Ovary (tissue), 10 donors: ENCODE measurements around the gene TBC1D12. TPM values are rescaled to one million over a fixed set of nuclear protein-coding genes. Genes with fewer than 3 reads are reported as not detected.
A peak's percentile ranks its signal among the peaks of the same experiment; 100 is the strongest.

Experiments used
- DNase-seq, 5 donors: peaks; one replicate each; pipeline ENCODE4 v3.0.0-alpha.2; 2019 to 2020
- H3K27ac ChIP-seq, 2 donors: fragments of 200-600 bp; one replicate each; pipeline versions ENCODE4 v1.5.1 to v1.8.0; 2019 to 2022
- H3K27me3 ChIP-seq: fragments of 200-600 bp; one replicate; pipeline ENCODE4 v1.8.0; 2022
- H3K36me3 ChIP-seq: fragments of 200-600 bp; sonication (generic); one replicate; pipeline ENCODE4 v1.5.1; 2019
- H3K4me1 ChIP-seq: one replicate; pipeline ENCODE4 v1.8.1; 2013; ENCODE audit warnings: mild to moderate bottlenecking, moderate library complexity; ENCODE audit not compliant: insufficient read depth
- H3K4me3 ChIP-seq: fragments of 200-600 bp; sonication (generic); one replicate; pipeline ENCODE4 v1.5.1; 2017
- H3K9me3 ChIP-seq, 2 donors: fragments of 200-600 bp in 1 of 2; sonication (generic) in 1 of 2; one replicate each; pipeline versions ENCODE4 v1.5.1 to v1.8.1; 2013 to 2019; ENCODE audit warnings: mild to moderate bottlenecking in 1 of 2, moderate library complexity in 1 of 2
- EP300 ChIP-seq: sonication (generic); formaldehyde crosslinking; IDR thresholded peaks from one replicate; pipeline ENCODE4 v1.6.1; 2017; ENCODE audit warnings: antibody characterized with exemption
- POLR2A ChIP-seq: fragments of 450-650 bp; IDR thresholded peaks from one replicate; pipeline ENCODE4 v1.6.1; 2017; ENCODE audit warnings: antibody characterized with exemption, mild to moderate bottlenecking, moderate library complexity
- WGBS, 3 donors: extraction: QIAGEN DNeasy Blood & Tissue Kit in 1 of 3; methylation state at CpG; one replicate each; pipeline versions ENCODE4 v1.1.5 to v1.1.7; 2013 to 2017; 5-methylcytosine and 5-hydroxymethylcytosine counted together
- intact Hi-C, 4 donors: fragments of 100-400 bp; cut with DNase I; formaldehyde crosslinking; loops; one replicate each; pipeline versions ENCODE4 v1.11.0 to v1.15.1; 2022 to 2023
- long read RNA-seq, 3 donors: library from polyadenylated mRNA in 2 of 3; unstranded in 2 of 3; transcript quantifications; one replicate each; pipeline ENCODE4 v2.0.0 and lab custom pipeline, GENCODE V29; 2021 to 2026
- polyA plus RNA-seq, 2 donors: library from polyadenylated mRNA; stranded (reverse); fragments of 200-250 nt in 1 of 2; fragments of 350-450 nt in 1 of 2; fragmentation: Illumina TruSeq in 1 of 2; extraction: RNeasy Lipid Tissue Mini Kit (QIAGEN cat#74804) in 1 of 2; gene quantifications; one replicate each; pipeline ENCODE4 v1.2.3, GENCODE V29; 2013 to 2014
- total RNA-seq, 7 donors: library from RNA; depleted of rRNA in 2 of 7; stranded (reverse); fragments of >200 nt in 2 of 7; fragmentation: NEBNext Ultra II Directional in 3 of 7; extraction: Animal tissue kit (Norgen Biotek cat#: 25700) in 3 of 7; gene quantifications; one replicate each; pipeline versions ENCODE4 v1.1.0 to v1.2.4, GENCODE V29; 2016 to 2023
- TF ChIP-seq, protein P1 (sequence below), 3 donors: fragments of 450-650 bp in 2 of 3; fragments of 200-600 bp in 1 of 3; IDR thresholded peaks; one replicate each; pipeline versions ENCODE4 v1.5.1 to v1.8.0; 2016 to 2022; ENCODE audit warnings: antibody characterized with exemption in 3 of 3, mild to moderate bottlenecking in 1 of 3
- donor health status: DM: no; HTN: no; CAD: no; lungs with moderate emphysema.
- donor health status: DM: no; HTN: no; CAD: no.
- donor health status: Bipolar disorder and iron deficiency.
- donor health status: DM: yes; HTN: yes; CAD: no.
- donor health status: DM: no; HTN: no; CAD: no.
- donor health status: DM: yes; HTN: yes; CAD: no.

TBC1D12 gene
- total RNA-seq (10 to 100 TPM in 5 of 7 donors, 1 to 10 TPM in 2; 8.7 to 20.4 (median 10.9) TPM), polyA plus RNA-seq (1 to 10 TPM; 5.6 to 7.7 TPM)
- long read RNA-seq, donor 1, partial matches to known transcripts, result 0 of 1 reads
- long read RNA-seq, donor 1, other reads (novel, unspliced or antisense), result 1 of 1 reads
- long read RNA-seq, donor 2, full-length matches to known transcripts, result 1 of 1 reads
- long read RNA-seq, donor 2, partial matches to known transcripts, result 0 of 1 reads
- long read RNA-seq, donor 2, other reads (novel, unspliced or antisense), result 0 of 1 reads
- long read RNA-seq, donor 3, full-length matches to known transcripts, result 14 of 22 reads
- long read RNA-seq, donor 3, partial matches to known transcripts, result 2 of 22 reads
- long read RNA-seq, donor 3, other reads (novel, unspliced or antisense), result 6 of 22 reads

DNA sequence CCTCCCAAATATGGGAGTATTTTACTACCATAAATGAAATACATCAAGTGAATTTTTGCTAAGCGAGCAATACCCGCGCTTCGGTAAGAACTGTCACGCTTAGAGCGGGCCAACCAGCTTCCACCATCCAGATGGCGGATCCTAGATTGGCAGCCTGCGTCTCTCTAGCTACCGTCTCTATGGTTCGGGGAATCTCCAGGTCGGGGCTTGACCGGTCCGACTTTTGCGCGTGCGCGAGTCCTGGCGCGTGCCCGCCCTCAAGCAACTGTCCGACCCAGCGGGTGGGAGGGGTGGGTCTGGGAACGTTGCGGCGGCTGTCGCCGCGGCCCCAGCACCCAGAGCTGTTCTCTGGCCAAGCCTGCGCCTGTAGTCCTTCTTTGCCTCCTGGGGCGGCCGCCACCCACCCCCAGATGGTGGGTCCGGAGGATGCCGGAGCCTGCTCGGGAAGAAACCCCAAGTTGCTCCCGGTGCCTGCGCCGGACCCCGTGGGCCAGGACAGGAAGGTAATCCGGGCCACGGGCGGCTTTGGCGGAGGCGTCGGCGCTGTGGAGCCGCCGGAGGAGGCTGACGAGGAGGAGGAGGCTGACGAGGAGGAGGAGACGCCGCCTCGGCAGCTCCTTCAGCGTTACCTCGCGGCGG, at the start of gene TBC1D12:
Gene TBC1D12, plus strand, starts transcription at position 338 of the 639 bp plus-strand sequence. Its CDS starts 73 bp downstream, at position 411.
- intact Hi-C loops, result no loop called here
- H3K4me1 ChIP-seq, result peaks cover 4% of the 10 kb centered on the region
- peak; percentile 91 to 95 (median 92) for DNase-seq
- WGBS, 3 donors, result 0 to 1% (median 1%) methylated on average over 34 to 56 of the region's 56 CpGs
- H3K9me3 ChIP-seq, result no peaks in the 10 kb centered on the region
- peak within 1 kb of the TSS; percentile 71 for H3K4me3 ChIP-seq
- peak within 1 kb of the TSS; percentile 42 to 90 for H3K27ac ChIP-seq
- no peaks in the 10 kb centered on the region for H3K27me3 ChIP-seq
- no peaks in the 10 kb centered on the region for H3K36me3 ChIP-seq
- TF ChIP-seq, protein P1, sequence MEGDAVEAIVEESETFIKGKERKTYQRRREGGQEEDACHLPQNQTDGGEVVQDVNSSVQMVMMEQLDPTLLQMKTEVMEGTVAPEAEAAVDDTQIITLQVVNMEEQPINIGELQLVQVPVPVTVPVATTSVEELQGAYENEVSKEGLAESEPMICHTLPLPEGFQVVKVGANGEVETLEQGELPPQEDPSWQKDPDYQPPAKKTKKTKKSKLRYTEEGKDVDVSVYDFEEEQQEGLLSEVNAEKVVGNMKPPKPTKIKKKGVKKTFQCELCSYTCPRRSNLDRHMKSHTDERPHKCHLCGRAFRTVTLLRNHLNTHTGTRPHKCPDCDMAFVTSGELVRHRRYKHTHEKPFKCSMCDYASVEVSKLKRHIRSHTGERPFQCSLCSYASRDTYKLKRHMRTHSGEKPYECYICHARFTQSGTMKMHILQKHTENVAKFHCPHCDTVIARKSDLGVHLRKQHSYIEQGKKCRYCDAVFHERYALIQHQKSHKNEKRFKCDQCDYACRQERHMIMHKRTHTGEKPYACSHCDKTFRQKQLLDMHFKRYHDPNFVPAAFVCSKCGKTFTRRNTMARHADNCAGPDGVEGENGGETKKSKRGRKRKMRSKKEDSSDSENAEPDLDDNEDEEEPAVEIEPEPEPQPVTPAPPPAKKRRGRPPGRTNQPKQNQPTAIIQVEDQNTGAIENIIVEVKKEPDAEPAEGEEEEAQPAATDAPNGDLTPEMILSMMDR (IDR thresholded peaks at IDR 0.05), result no peak
- TF ChIP-seq POLR2A, result peak; percentile 22

DNA sequence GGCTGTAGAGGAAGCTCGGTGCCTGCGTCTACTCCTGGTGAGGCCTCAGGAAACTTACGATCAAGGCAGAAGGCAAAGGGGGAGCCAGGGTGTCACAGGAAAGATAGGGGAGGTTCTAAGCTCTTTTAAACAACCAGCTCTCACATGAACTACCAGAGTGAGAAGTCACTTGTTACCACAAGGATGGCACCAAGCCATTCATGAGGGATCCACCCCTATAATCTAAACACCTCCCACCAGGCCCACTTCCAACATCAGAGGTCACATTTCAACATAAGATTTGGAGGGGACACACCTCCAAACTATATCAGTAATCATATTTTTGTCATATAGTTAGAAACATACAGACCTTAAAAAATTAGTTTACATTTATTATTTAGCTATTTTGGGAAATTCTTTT, 49.0 kb upstream of the TBC1D12 start:
- intact Hi-C loops, result no loop called here
- no peaks in the 10 kb centered on the region for H3K36me3 ChIP-seq

DNA sequence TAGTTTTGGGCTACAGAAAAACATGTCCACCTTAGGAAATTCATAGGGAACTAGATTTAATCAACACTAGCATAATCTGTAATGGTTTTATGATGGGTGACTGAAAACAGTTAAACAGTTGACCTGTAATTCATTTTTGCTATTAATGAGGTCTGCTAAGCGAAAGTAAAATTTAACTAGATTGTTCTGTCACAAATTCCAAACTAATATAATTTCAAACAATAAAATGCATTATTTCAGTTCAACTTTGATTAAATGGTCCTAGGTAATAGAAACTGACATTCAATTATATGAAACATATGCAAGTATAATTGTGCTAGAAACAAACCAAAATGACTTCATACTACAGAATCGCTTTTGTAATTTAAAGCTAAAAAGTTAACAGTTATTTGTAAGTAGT, 46.5 kb upstream of the TBC1D12 start:
- 98% methylated on average over 2 of the region's 2 CpGs for WGBS, 3 donors
- H3K36me3 ChIP-seq, result no peaks in the 10 kb centered on the region

More for the DNA sequence above, 49.0 kb upstream of the TBC1D12 start:
- Histone ChIP-seq H3K4me1 (no peaks in the 10 kb centered on the region), H3K27me3 (no peaks in the 10 kb centered on the region), H3K4me3 (no peak overlapping the region), H3K27ac (no peak overlapping the region), H3K9me3 (no peaks in the 10 kb centered on the region)
- WGBS, 3 donors, result 95 to 99% (median 96%) methylated on average over 3 of the region's 3 CpGs
- TF ChIP-seq POLR2A (no peak), EP300 (no peak)
- TF ChIP-seq, protein P1 (IDR thresholded peaks at IDR 0.05), result no peak
- no peak for DNase-seq

DNA sequence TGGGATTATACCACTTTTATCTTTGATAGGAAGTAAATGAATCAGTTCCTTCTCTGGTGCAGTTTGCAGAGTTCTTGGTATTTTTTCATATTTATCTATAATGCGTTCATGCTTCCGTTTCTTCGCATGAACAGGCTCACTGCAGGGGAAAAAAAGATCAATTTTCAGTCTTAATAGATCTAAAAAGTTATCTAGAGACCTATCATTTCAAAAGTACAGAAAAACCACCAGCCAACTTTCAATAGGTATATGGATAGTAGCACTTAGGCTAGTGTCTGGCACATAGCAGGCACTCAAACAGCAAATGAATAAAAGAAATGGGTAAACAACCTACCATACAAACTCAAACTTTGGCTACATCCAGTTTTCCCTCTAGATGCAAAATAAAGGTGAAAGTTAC, 45.1 kb upstream of the TBC1D12 start:
- Histone ChIP-seq H3K36me3 (no peaks in the 10 kb centered on the region), H3K4me1 (peaks cover 5% of the 10 kb centered on the region), H3K27ac (no peak overlapping the region), H3K27me3 (no peaks in the 10 kb centered on the region), H3K4me3 (no peak overlapping the region), H3K9me3 (no peaks in the 10 kb centered on the region)
- no peak for DNase-seq
- WGBS, 3 donors, result 95 to 96% (median 95%) methylated on average over 3 of the region's 3 CpGs
- TF ChIP-seq POLR2A (no peak), EP300 (no peak)
- TF ChIP-seq, protein P1 (IDR thresholded peaks at IDR 0.05), result no peak
- intact Hi-C loops, result no loop called here

More for the DNA sequence above, 46.5 kb upstream of the TBC1D12 start:
- Histone ChIP-seq H3K9me3 (no peaks in the 10 kb centered on the region), H3K27me3 (no peaks in the 10 kb centered on the region), H3K4me1 (no peaks in the 10 kb centered on the region), H3K4me3 (no peak overlapping the region), H3K27ac (no peak overlapping the region)
- intact Hi-C loops, result no loop called here
- no peak for DNase-seq
- TF ChIP-seq EP300 (no peak), POLR2A (no peak)
- TF ChIP-seq, protein P1 (IDR thresholded peaks at IDR 0.05), result no peak
